DND-41 (cell line): ENCODE data around the gene HSPBP1.

ENCODE experiments used
- CTCF ChIP-seq: IDR thresholded peaks from 2 replicates; pipeline ENCODE4 v1.5.1; 2012; ENCODE audit warnings: borderline replicate concordance, low read length, moderate library complexity, mild to moderate bottlenecking; ENCODE audit not compliant: poor library complexity, severe bottlenecking; ENCODE audit errors: extremely low read depth
- EZH2 ChIP-seq: IDR thresholded peaks from 3 replicates; pipeline ENCODE4 v1.6.1; 2012; ENCODE audit warnings: borderline replicate concordance, low read depth, mild to moderate bottlenecking, moderate library complexity, low read length, inconsistent platforms; ENCODE audit not compliant: severe bottlenecking

GRCh38 chr19:55266840-55267239, 13.1 kb downstream of the HSPBP1 start:
- TF ChIP-seq CTCF, result no peak
- no peak for TF ChIP-seq EZH2
